Esophagus muscularis mucosa (tissue), 4 donors: Measurements from ENCODE around the gene ZNF100.

ENCODE experiments used
- EP300 ChIP-seq: sonication (generic); formaldehyde crosslinking; IDR thresholded peaks from one replicate; pipeline ENCODE4 v1.6.1; 2017; ENCODE audit warnings: antibody characterized with exemption
- POLR2A ChIP-seq: fragments of 450-650 bp; IDR thresholded peaks from one replicate; pipeline ENCODE4 v1.6.1; 2017; ENCODE audit warnings: antibody characterized with exemption, moderate library complexity, mild to moderate bottlenecking, low read depth
- POLR2AphosphoS5 ChIP-seq, 2 donors: sonication (generic); formaldehyde crosslinking; IDR thresholded peaks; one replicate each; pipeline ENCODE4 v1.6.1; 2017; ENCODE audit warnings: antibody characterized with exemption in 2 of 2
- TF ChIP-seq, protein P1 (sequence below), 3 experiments: fragments of 200-600 bp in 2 of 3; fragments of 450-650 bp in 1 of 3; sonication (generic) in 2 of 3; IDR thresholded peaks; one replicate each; pipeline ENCODE4 v1.5.1; 2017 to 2019; ENCODE audit warnings: antibody characterized with exemption in 3 of 3, mild to moderate bottlenecking in 2 of 3, moderate library complexity in 1 of 3

GRCh38 chr19:21758296-21758695, 9.1 kb downstream of the ZNF100 start:
- TF ChIP-seq, protein P1, sequence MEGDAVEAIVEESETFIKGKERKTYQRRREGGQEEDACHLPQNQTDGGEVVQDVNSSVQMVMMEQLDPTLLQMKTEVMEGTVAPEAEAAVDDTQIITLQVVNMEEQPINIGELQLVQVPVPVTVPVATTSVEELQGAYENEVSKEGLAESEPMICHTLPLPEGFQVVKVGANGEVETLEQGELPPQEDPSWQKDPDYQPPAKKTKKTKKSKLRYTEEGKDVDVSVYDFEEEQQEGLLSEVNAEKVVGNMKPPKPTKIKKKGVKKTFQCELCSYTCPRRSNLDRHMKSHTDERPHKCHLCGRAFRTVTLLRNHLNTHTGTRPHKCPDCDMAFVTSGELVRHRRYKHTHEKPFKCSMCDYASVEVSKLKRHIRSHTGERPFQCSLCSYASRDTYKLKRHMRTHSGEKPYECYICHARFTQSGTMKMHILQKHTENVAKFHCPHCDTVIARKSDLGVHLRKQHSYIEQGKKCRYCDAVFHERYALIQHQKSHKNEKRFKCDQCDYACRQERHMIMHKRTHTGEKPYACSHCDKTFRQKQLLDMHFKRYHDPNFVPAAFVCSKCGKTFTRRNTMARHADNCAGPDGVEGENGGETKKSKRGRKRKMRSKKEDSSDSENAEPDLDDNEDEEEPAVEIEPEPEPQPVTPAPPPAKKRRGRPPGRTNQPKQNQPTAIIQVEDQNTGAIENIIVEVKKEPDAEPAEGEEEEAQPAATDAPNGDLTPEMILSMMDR (IDR thresholded peaks at IDR 0.05) = no peak
- TF ChIP-seq POLR2A (no peak), POLR2AphosphoS5 (IDR thresholded peaks at IDR 0.05) (no peak), EP300 (no peak)
